ENCODE results near the gene SLC1A5. TPM values are rescaled to one million over a fixed set of nuclear protein-coding genes. Genes with fewer than 3 reads are reported as not detected.

Gene SLC1A5
- total RNA-seq, 1 donor from 2014 or later = 233 TPM

DNA sequence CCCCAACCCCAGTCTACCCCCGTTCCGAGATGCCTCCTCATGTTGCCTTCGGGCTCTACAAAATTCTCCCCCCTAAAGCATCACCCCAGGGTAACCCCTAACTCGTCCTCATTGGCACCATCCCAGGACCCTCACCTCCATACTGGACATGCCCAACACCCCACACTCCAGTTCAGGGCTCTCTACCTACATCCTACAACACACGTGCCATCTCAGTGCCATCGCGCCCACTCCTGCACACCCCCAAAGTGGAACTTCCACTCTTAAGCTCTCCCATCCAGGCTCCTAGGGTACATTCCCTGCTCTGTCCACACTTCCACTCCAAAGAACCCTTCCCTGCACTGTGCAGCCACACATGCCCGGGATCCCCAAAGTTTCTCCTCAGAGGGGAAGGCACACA is 43.4 kb downstream of the SLC1A5 start:
- TF ChIP-seq, protein P1, sequence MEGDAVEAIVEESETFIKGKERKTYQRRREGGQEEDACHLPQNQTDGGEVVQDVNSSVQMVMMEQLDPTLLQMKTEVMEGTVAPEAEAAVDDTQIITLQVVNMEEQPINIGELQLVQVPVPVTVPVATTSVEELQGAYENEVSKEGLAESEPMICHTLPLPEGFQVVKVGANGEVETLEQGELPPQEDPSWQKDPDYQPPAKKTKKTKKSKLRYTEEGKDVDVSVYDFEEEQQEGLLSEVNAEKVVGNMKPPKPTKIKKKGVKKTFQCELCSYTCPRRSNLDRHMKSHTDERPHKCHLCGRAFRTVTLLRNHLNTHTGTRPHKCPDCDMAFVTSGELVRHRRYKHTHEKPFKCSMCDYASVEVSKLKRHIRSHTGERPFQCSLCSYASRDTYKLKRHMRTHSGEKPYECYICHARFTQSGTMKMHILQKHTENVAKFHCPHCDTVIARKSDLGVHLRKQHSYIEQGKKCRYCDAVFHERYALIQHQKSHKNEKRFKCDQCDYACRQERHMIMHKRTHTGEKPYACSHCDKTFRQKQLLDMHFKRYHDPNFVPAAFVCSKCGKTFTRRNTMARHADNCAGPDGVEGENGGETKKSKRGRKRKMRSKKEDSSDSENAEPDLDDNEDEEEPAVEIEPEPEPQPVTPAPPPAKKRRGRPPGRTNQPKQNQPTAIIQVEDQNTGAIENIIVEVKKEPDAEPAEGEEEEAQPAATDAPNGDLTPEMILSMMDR (IDR thresholded peaks at IDR 0.05; ENCODE audit: insufficient read depth, low read depth, low read length) = no peak
- Mint-ChIP-seq H3K27me3 (ENCODE audit: low read depth, unreplicated experiment) (no peaks in the 10 kb centered on the region), H3K4me1 (ENCODE audit: low read depth, unreplicated experiment) (peaks cover 7% of the 10 kb centered on the region), H3K9me3 (ENCODE audit: unreplicated experiment) (no peaks in the 10 kb centered on the region), H3K27ac (ENCODE audit: unreplicated experiment) (peak overlapping the region; percentile 80), H3K36me3 (ENCODE audit: low read depth, unreplicated experiment) (peaks cover 5% of the 10 kb centered on the region), H3K4me3 (ENCODE audit: unreplicated experiment) (peak overlapping the region; percentile 98)
- peak overlapping the region; percentile 93 for H3K9ac ChIP-seq (ENCODE audit: low read length)
- H3K4me1 ChIP-seq (ENCODE audit: insufficient read depth, low read length) = peaks cover 18% of the 10 kb centered on the region
- H3K9me3 ChIP-seq (ENCODE audit: insufficient read depth, low read depth, low read length) = no peaks in the 10 kb centered on the region
- H3K27me3 ChIP-seq (ENCODE audit: insufficient read depth, low read length) = no peaks in the 10 kb centered on the region
- DNase-seq (ENCODE audit: low read depth) = no peak
- peaks cover 64% of the 10 kb centered on the region for H3K79me2 ChIP-seq (ENCODE audit: insufficient read depth, low read length)
- H3K27ac ChIP-seq (ENCODE audit: low read depth, low read length) = no peak overlapping the region
- peak overlapping the region; percentile 82 for H3K4me3 ChIP-seq (ENCODE audit: insufficient read depth, low read depth, low read length)
- no peak overlapping the region for H2AFZ ChIP-seq (ENCODE audit: low read depth, low read length)
- no peaks in the 10 kb centered on the region for H3K36me3 ChIP-seq (ENCODE audit: insufficient read depth, low read length)
- no peak for FAIRE-seq
- H3K4me2 ChIP-seq (ENCODE audit: low read length) = peak overlapping the region; percentile 98
- H4K20me1 ChIP-seq (ENCODE audit: insufficient read depth, low read length) = peaks cover 62% of the 10 kb centered on the region

DNA sequence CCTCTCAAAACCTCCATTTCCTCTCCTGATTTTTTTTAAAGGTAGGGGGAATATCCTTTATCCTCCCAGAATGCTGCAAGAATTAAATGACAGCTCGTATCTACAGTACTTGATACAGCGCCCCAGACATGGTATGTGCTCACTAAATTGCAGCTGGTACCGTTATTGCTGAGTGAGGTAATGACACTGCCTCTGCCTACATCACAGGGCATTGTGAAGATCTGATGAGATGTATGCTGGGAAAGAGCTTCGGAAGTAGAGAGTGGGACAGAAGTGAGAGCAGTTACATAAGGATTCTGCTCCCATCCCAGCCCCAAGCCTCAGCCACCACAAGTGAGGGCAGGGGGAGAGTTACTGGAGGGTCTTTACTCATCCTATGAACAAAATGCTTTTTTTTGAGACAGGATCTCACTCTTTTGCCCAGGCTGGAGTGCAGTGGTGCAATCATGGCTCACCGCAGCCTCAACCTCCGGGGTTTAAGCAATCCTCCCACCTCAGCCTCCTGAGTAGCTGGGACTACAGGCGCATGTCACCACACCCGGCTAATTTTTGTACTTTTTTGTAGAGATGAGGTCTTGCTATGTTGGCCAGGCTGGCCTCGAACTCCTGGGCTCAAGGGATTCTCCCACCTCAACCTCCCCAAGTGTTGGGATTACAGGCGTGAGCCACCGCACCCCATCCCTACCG is 44.2 kb downstream of the SLC1A5 start:
- DNase-seq (ENCODE audit: low read depth) (no peak), FAIRE-seq (no peak)
- H3K9me3 ChIP-seq (ENCODE audit: insufficient read depth, low read depth, low read length) = no peaks in the 10 kb centered on the region
- Mint-ChIP-seq H3K9me3 (ENCODE audit: unreplicated experiment) (no peaks in the 10 kb centered on the region), H3K27ac (ENCODE audit: unreplicated experiment) (no peak overlapping the region), H3K27me3 (ENCODE audit: low read depth, unreplicated experiment) (no peaks in the 10 kb centered on the region), H3K4me3 (ENCODE audit: unreplicated experiment) (peak overlapping the region; percentile 98), H3K4me1 (ENCODE audit: low read depth, unreplicated experiment) (peaks cover 10% of the 10 kb centered on the region), H3K36me3 (ENCODE audit: low read depth, unreplicated experiment) (peaks cover 7% of the 10 kb centered on the region)
- H3K27ac ChIP-seq (ENCODE audit: low read depth, low read length) = no peak overlapping the region
- no peak overlapping the region for H3K4me3 ChIP-seq (ENCODE audit: insufficient read depth, low read depth, low read length)
- no peaks in the 10 kb centered on the region for H3K36me3 ChIP-seq (ENCODE audit: insufficient read depth, low read length)
- H3K27me3 ChIP-seq (ENCODE audit: insufficient read depth, low read length) = no peaks in the 10 kb centered on the region
- peak overlapping the region; percentile 98 for H3K4me2 ChIP-seq (ENCODE audit: low read length)
- H3K79me2 ChIP-seq (ENCODE audit: insufficient read depth, low read length) = peaks cover 73% of the 10 kb centered on the region
- no peak for TF ChIP-seq EZH2 (IDR thresholded peaks at IDR 0.05; ENCODE audit: insufficient read depth, low read length)
- TF ChIP-seq, protein P1 (IDR thresholded peaks at IDR 0.05; ENCODE audit: insufficient read depth, low read depth, low read length) = no peak
- H3K4me1 ChIP-seq (ENCODE audit: insufficient read depth, low read length) = peaks cover 18% of the 10 kb centered on the region
- H2AFZ ChIP-seq (ENCODE audit: low read depth, low read length) = no peak overlapping the region
- no peak overlapping the region for H3K9ac ChIP-seq (ENCODE audit: low read length)
- peaks cover 70% of the 10 kb centered on the region for H4K20me1 ChIP-seq (ENCODE audit: insufficient read depth, low read length)

DNA sequence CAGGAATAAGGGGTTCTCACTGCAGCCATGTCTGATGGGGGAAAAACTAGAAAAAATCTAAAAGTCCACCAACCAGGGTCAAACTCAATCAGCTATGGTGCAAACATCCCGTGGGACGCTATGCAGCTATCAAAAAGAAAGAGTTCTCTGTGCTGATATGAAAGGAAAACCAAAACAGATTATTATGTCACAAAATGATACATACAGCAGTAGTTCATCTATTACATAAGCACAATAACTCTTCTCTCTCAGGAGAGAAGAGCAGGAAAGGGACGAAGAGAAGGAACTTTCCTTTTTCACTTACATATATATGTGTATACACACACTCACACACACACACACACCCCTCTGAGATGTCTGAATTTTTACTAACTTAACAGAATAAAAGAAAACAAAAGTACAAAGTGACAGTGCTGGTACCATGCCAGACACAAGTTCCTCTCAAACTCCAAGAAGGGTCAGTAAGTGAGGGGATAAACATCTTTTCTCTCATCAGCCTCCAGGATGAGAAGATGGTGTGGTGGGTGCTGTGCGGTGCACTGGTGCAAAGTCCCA is 45.4 kb downstream of the SLC1A5 start:
- no peak overlapping the region for H3K27ac ChIP-seq (ENCODE audit: low read depth, low read length)
- no peak overlapping the region for H3K4me2 ChIP-seq (ENCODE audit: low read length)
- no peak overlapping the region for H2AFZ ChIP-seq (ENCODE audit: low read depth, low read length)
- H3K4me3 ChIP-seq (ENCODE audit: insufficient read depth, low read depth, low read length) = no peak overlapping the region
- peaks cover 79% of the 10 kb centered on the region for H4K20me1 ChIP-seq (ENCODE audit: insufficient read depth, low read length)
- no peak overlapping the region for H3K9ac ChIP-seq (ENCODE audit: low read length)
- H3K27ac Mint-ChIP-seq (ENCODE audit: unreplicated experiment) = no peak overlapping the region
- H3K36me3 Mint-ChIP-seq (ENCODE audit: low read depth, unreplicated experiment) = peaks cover 7% of the 10 kb centered on the region
- no peaks in the 10 kb centered on the region for H3K27me3 ChIP-seq (ENCODE audit: insufficient read depth, low read length)
- H3K9me3 Mint-ChIP-seq (ENCODE audit: unreplicated experiment) = no peaks in the 10 kb centered on the region
- H3K27me3 Mint-ChIP-seq (ENCODE audit: low read depth, unreplicated experiment) = no peaks in the 10 kb centered on the region
- no peak for TF ChIP-seq EZH2 (IDR thresholded peaks at IDR 0.05; ENCODE audit: insufficient read depth, low read length)
- TF ChIP-seq, protein P1 (IDR thresholded peaks at IDR 0.05; ENCODE audit: insufficient read depth, low read depth, low read length) = no peak
- H3K4me3 Mint-ChIP-seq (ENCODE audit: unreplicated experiment) = no peak overlapping the region
- peaks cover 18% of the 10 kb centered on the region for H3K4me1 ChIP-seq (ENCODE audit: insufficient read depth, low read length)
- no peaks in the 10 kb centered on the region for H3K9me3 ChIP-seq (ENCODE audit: insufficient read depth, low read depth, low read length)
- H3K79me2 ChIP-seq (ENCODE audit: insufficient read depth, low read length) = peaks cover 84% of the 10 kb centered on the region
- H3K36me3 ChIP-seq (ENCODE audit: insufficient read depth, low read length) = peaks cover 5% of the 10 kb centered on the region
- H3K4me1 Mint-ChIP-seq (ENCODE audit: low read depth, unreplicated experiment) = peaks cover 10% of the 10 kb centered on the region
- FAIRE-seq (no peak), DNase-seq (ENCODE audit: low read depth) (no peak)
